Stimulated activated CD4-positive, alpha-beta T cell treated with anti-CD3 and anti-CD28 coated beads, Interleukin-15, amount 100 ng/mL, for 24 hours (primary cell): ENCODE data around the gene GALNTL6.

Experiments
- DNase-seq: peaks from one replicate; pipeline ENCODE4 v3.0.0-alpha.2; 2020

Gene GALNTL6

DNA sequence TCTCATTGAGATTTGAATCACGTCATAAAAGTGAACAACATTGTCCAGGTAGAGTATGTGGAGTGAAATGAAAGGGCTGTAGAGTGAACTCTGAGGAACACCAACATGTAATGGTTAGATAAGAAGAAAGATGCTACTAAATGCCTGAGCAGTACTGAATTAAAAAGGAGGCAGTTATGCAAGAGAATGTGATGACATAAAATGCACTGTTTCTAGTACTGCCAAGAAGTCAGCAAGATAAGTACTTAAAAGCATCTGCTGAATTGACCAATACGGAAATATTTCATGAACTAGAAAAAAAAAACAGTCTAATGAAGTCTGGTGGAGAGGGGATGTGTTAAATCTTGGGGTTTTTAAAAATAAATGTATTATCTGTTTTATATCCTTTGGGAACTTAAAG is 771.6 kb downstream of the GALNTL6 start:
- DNase-seq = no peak

- no peak for DNase-seq
Measured at GRCh38 chr4:172596206-172596605, 783.0 kb downstream of the GALNTL6 start.

DNA sequence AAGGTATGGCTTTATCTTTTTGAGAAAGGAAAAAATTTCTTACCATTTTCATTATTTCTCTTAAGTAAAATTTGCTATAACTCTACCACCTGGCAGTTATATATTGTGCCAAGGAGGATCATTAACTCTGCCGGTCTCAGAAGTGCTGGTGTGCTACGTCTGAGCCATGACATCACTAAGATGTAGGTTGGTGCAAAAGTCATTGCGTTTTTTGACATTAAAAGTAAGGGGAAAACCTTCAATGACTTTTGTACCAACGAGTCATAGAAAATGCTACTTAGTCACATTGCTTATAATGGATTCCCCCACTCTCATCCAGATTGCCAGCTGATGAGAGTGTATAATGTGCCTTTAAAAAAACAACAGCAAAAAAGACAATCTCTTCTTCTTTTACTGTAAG is 786.4 kb downstream of the GALNTL6 start:
- DNase-seq = no peak

DNA sequence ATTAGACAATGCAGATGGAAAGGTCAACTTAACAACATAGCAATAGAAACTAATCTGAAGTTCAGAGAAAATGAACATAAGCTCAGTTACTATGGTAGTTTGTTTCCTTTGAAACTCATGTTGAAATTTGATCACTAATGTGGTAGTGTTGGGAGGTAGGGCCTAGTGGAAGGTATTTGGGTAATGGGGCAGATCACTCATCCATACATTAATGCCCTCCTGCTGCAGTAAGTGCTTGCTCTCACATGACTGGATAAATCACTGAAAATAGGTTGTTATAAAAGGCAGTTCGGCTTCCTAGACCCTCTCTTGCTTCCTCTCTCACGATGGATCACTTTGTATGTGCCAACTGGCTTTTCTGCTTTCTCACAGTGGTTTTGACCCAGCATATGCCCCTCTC is 788.0 kb downstream of the GALNTL6 start:
- no peak for DNase-seq

DNA sequence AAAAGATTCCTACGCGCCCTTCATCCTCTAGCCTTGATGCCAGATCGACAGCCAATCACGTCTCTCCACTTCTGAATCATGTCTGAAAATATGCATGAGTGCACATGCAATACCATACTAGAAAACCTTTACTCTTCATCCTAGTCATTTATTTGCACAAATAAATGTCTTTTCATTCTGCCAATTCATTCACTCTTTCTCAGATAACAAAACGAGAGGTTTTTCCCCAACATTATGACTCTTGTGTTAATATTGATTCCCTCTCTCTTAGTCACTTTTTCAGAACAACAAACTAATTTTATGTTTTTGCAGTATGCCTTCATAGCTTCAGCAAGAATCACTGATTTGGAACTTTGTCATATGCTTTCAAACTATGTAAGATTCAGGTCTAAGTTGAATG is 806.0 kb downstream of the GALNTL6 start:
- no peak for DNase-seq

DNA sequence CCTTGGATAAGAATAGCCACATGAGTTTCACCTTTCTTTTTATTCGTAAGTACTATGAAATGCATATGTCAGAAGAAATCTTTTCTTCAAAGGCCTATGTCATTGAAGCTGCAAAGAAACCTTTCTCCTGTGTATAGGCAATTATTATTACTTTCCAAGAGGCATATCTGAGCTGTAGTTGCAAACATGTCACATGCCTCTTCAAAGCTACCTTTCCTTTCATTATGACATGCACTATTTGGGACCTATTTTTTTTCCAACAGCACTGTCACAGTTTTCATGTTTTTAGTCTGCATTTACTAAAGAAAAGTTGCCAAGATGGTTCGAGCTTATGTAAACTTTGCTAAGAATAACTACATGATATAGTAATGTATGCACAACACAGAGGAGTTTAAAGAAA is 806.6 kb downstream of the GALNTL6 start:
- no peak for DNase-seq

DNA sequence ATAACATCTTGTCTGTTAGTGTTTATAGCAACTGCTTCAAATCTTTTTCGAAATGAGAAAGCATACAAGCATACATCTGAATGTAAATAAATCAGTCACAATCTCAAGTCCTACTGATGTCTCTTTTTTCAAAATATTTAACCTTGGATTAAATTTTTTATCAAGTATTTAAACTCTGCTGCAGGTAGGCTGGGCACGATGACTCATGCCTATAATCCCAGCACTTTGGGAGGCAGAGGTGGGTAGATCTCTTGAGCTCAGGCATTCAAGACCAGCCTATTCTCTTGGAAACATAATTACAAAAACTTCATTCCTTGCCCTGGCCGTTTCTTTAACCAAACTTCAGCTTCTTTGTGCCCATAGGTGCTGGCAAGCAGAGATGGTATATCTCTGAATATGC is 815.1 kb downstream of the GALNTL6 start:
- no peak for DNase-seq

DNA sequence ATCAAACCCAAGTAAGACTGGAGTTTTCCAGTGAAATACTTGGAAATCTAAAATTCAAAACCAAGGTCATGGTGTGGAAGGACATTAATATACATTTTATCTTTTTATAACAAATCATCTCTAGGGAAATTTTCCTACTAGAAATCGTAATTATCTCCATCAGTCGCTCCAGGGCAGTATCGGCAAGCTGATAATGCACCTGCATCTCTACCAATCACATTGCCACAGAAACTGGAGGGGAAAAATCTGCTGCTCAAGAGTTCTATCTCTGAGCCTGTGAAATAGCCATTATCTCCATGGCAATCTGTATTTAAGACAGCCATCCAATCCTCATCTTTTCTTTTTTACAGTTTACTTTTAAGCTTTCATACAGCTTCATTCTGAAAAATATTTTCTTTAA is 817.1 kb downstream of the GALNTL6 start:
- no peak for DNase-seq

GRCh38 chr4:172631832-172632231 is 818.6 kb downstream of the GALNTL6 start:
- DNase-seq = no peak

GRCh38 chr4:172648471-172648870 is 835.3 kb downstream of the GALNTL6 start:
- DNase-seq = no peak

DNA sequence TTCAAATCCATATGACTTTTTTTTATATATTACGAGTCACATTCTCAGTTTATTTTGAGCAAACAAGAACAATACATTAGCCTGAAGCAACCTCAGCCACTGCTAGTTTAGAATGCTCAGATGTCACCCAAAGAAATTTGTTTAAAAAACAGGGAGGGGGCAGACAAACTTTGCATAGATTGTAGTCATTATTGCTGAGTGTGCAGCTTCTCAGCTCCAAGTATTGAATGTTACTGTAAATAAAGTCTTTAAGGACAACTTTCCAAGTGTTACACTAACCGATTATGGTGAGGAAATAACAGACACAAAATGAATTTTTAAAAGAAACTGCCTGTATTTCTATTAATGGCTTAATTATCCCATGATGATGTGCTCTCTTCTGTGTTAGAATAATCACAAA is 835.9 kb downstream of the GALNTL6 start:
- no peak for DNase-seq

DNA sequence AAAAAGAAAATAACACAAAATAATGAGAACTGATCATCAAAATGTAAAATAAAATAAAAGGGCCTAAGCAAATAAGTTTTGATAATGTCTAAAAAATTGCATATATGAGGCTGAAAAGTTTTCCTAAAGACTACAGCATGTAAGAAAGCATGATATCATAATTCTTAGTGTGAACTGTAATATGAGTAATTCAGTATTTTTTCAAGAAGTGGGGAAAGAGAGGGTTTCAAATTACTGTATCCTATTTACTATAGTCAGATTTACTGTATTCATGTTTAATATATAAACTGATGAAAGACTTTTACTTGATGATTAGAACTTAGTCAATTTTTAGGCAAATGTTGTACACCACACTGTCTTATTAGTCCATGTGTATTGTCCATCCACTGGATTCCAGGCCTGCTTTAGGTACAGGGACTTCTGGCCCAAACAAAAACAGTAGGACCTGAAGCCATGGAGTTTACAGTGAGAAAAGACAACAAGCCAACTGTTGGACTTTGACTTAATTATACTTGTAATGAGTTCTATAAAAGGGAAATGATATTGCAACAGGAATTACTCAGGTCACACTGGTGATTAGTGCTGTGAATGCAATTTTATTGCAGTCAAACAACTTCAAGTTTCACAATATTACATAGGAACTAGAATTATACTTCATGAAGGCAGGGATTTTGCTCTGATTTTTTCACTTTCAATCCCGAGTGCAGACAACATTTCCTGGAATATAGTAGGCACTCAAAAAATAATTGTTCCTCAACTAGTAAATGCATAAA is 837.7 kb downstream of the GALNTL6 start:
- no peak for DNase-seq

- DNase-seq = no peak
Measured at GRCh38 chr4:172651961-172652360, 838.8 kb downstream of the GALNTL6 start.

- no peak for DNase-seq
Measured at GRCh38 chr4:172652369-172652768, 839.2 kb downstream of the GALNTL6 start.

GRCh38 chr4:172653676-172654075 is 840.5 kb downstream of the GALNTL6 start:
- no peak for DNase-seq

DNA sequence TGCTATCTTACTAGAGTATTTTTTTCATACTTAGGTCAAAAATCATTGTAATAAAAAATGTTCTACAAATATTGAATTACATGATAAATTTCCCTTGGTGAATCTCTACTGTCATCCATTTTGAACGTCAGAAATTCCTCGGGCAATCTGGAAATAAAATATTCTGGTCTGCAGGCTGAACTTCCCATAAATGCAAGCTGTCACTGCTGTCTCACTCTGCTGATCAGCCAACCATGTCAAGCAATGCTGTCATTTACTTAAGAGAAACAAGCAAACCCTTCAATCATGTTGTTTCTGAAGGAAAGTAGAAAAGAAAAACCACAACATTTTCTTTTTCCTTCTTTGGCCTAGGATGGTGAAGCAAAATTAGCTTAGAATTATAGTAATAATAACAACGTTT is 841.3 kb downstream of the GALNTL6 start:
- no peak for DNase-seq

- no peak for DNase-seq
Measured at GRCh38 chr4:172656055-172656454, 842.9 kb downstream of the GALNTL6 start.

GRCh38 chr4:172657081-172657480 is 843.9 kb downstream of the GALNTL6 start:
- DNase-seq = no peak

DNA sequence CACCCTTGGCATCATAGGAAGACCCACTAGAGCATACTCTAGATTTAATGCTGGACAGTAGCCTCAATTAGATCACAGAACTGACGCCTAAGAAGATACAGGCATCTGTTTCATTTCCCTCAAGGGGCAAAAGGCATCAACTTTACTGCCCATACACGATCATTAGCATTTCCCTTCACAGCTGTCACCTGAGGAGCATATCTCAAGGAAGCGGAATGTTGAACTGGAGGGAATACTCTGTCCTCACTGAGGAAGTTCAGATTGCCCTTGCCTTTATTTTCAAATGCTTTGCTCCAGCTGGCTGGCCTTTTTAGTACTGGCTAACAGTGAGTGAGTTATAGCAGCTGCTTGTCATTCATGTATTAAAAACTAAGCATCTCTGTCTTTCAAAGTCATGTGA is 847.0 kb downstream of the GALNTL6 start:
- no peak for DNase-seq

DNA sequence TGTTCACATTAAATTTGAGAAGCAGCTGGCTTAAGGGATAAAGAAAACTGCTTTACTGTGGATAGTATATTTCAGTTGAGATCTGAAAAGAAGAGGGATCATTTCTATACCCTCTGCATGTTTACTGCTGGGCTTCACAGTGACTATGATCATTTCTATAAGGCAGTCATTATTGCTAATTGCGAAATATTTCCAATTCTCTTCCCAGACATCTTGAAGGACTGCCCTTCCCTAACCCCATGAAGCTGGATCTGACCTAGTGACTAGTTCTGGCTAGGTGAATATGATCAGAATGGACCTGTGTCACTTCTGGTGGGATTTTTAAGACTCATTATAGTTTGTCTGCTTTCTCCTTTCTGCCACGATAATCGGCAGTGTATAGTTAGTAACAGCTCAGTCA is 848.9 kb downstream of the GALNTL6 start:
- DNase-seq = no peak

- no peak for DNase-seq
Measured at GRCh38 chr4:172666711-172667368, 853.6 kb downstream of the GALNTL6 start.

DNA sequence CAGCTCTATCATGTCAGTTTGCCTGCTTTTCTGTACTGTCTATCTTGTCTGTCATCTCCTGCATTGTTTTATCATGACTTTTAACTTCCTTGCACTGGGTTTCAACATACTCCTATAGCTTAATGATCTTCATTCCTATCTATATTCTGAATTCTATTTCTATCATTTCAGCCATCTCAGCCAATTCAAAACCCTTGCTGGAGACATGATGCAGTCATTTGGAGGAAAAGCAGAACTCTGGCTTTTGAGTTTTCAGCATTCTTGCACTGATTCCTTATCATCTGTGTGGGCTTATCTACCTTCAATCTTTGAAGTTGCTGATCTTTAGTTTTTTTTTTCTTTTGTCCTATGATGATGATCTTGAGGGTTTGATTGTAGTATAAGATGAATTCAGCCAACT is 861.6 kb downstream of the GALNTL6 start:
- no peak for DNase-seq

GRCh38 chr4:172675232-172675631 is 862.0 kb downstream of the GALNTL6 start:
- DNase-seq = no peak

DNA sequence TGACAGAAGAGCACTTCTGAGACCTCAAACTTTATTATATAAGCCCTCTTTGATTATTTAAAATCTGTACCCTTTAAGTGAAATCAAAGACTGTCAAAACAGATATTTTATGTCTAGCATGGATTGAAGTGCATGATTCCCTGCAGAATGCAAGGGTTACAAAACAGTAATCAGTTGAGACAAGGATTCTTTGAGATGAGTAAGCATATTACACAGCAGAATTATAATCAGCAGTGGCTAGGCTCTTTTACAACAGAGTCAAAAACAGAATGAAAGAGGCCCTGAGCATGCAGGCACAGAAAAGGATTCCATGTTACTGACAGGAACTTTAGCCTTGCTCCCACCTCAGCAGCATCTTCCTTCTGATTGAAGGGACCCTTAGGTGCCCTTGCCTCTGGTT is 867.5 kb downstream of the GALNTL6 start:
- no peak for DNase-seq

DNA sequence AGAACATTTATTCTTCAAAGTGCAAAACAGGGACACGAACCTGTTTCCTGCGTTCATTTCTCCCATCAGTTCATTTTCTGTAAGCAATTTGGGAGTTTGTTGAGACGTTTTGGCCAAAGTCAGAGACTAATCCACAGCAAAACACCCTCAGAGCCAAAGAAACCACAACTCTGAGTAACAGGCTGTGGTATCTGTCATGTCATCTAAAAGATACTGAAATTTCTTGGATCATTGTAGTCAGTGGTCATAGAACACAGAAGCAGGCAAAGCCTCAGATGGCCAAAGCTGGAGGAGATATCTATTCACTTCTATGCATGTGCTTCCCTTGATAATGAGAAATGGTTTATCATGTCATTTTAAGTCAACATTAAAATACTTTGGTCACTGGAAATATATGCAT is 869.8 kb downstream of the GALNTL6 start:
- no peak for DNase-seq
